ENCODE measurements around the gene FZD1.

Gene FZD1

DNA sequence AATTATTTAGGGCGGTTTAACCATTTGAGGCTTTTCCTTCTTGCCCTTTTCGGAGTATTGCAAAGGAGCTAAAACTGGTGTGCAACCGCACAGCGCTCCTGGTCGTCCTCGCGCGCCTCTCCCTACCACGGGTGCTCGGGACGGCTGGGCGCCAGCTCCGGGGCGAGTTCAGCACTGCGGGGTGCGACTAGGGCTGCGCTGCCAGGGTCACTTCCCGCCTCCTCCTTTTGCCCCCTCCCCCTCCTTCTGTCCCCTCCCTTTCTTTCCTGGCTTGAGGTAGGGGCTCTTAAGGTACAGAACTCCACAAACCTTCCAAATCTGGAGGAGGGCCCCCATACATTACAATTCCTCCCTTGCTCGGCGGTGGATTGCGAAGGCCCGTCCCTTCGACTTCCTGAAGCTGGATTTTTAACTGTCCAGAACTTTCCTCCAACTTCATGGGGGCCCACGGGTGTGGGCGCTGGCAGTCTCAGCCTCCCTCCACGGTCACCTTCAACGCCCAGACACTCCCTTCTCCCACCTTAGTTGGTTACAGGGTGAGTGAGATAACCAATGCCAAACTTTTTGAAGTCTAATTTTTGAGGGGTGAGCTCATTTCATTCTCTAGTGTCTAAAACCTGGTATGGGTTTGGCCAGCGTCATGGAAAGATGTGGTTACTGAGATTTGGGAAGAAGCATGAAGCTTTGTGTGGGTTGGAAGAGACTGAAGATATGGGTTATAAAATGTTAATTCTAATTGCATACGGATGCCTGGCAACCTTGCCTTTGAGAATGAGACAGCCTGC, 3.1 kb downstream of the FZD1 start:
- TF ChIP-seq TAF1 (IDR thresholded peaks at IDR 0.05; ENCODE audit: low read depth), result no peak
- TF ChIP-seq EGR1 (IDR thresholded peaks at IDR 0.05), result no peak
- no peak for TF ChIP-seq ZBTB7A (IDR thresholded peaks at IDR 0.05; ENCODE audit: low read depth)
- TF ChIP-seq CEBPB (IDR thresholded peaks at IDR 0.05), result no peak
- no peak for TF ChIP-seq RAD21 (IDR thresholded peaks at IDR 0.05; ENCODE audit: low read depth)
- no peak for TF ChIP-seq EP300 (IDR thresholded peaks at IDR 0.05; ENCODE audit: borderline replicate concordance)
- no peak for TF ChIP-seq TEAD4 (IDR thresholded peaks at IDR 0.05)
- TF ChIP-seq CREB1 (IDR thresholded peaks at IDR 0.05; ENCODE audit: low read depth), result no peak
- TF ChIP-seq TCF12 (IDR thresholded peaks at IDR 0.05; ENCODE audit: low read depth), result no peak
- no peak for TF ChIP-seq FOXM1 (IDR thresholded peaks at IDR 0.05; ENCODE audit: borderline replicate concordance, low read depth)
- TF ChIP-seq, protein P1, sequence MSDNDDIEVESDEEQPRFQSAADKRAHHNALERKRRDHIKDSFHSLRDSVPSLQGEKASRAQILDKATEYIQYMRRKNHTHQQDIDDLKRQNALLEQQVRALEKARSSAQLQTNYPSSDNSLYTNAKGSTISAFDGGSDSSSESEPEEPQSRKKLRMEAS (IDR thresholded peaks at IDR 0.05), result no peak

DNA sequence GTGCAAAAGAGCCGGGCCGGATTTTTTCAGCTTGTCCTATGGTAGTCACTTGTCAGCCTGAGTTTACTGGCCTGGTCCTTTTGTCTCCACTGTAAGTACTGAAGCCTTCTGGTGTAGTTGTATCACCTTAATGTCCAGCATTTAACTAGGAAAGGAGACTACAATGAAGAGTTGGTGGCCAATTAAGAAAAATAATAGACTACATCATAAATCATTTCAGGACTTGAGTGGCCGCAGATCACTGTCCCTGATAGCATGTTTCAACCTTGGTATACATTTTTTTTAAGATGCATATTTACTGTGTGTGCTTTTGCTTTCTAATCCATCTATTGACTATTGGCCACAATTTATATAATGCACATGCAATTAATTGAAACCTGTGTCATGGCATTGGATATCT, 6.1 kb downstream of the FZD1 start:
- TF ChIP-seq CREB1 (IDR thresholded peaks at IDR 0.05; ENCODE audit: low read depth) (no peak), EGR1 (IDR thresholded peaks at IDR 0.05) (no peak), TCF12 (IDR thresholded peaks at IDR 0.05; ENCODE audit: low read depth) (no peak), ZBTB7A (IDR thresholded peaks at IDR 0.05; ENCODE audit: low read depth) (no peak), NFIC (IDR thresholded peaks at IDR 0.05) (no peak), EP300 (IDR thresholded peaks at IDR 0.05; ENCODE audit: borderline replicate concordance) (no peak)
- TF ChIP-seq, protein P2, sequence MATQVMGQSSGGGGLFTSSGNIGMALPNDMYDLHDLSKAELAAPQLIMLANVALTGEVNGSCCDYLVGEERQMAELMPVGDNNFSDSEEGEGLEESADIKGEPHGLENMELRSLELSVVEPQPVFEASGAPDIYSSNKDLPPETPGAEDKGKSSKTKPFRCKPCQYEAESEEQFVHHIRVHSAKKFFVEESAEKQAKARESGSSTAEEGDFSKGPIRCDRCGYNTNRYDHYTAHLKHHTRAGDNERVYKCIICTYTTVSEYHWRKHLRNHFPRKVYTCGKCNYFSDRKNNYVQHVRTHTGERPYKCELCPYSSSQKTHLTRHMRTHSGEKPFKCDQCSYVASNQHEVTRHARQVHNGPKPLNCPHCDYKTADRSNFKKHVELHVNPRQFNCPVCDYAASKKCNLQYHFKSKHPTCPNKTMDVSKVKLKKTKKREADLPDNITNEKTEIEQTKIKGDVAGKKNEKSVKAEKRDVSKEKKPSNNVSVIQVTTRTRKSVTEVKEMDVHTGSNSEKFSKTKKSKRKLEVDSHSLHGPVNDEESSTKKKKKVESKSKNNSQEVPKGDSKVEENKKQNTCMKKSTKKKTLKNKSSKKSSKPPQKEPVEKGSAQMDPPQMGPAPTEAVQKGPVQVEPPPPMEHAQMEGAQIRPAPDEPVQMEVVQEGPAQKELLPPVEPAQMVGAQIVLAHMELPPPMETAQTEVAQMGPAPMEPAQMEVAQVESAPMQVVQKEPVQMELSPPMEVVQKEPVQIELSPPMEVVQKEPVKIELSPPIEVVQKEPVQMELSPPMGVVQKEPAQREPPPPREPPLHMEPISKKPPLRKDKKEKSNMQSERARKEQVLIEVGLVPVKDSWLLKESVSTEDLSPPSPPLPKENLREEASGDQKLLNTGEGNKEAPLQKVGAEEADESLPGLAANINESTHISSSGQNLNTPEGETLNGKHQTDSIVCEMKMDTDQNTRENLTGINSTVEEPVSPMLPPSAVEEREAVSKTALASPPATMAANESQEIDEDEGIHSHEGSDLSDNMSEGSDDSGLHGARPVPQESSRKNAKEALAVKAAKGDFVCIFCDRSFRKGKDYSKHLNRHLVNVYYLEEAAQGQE (IDR thresholded peaks at IDR 0.05; ENCODE audit: low read depth), result no peak
- TF ChIP-seq, protein P1 (IDR thresholded peaks at IDR 0.05), result no peak

DNA sequence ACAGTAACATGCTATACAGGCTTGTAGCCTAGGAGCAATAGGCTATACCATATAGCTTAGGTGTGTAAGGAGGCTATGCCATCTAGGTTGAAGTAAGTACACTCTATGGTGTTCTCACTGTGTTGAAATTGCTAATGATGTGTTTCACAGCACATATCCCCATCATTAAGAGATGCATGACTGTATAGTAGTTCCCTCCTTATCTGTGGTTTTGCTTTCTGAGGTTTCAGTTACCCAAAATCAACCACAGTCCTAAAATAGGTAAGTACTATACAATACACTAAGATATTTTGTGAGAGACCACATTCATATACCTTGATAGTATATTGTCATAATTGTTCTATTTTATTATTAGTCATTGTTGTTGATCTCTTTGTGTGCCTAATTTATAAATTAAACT, 12.7 kb downstream of the FZD1 start:
- TF ChIP-seq, protein P1 (IDR thresholded peaks at IDR 0.05), result no peak
- TF ChIP-seq YY1 (IDR thresholded peaks at IDR 0.05; ENCODE audit: low read depth) (no peak), TEAD4 (IDR thresholded peaks at IDR 0.05) (no peak), CREB1 (IDR thresholded peaks at IDR 0.05; ENCODE audit: low read depth) (no peak), TCF12 (IDR thresholded peaks at IDR 0.05; ENCODE audit: low read depth) (no peak), RAD21 (IDR thresholded peaks at IDR 0.05; ENCODE audit: low read depth) (no peak), EGR1 (IDR thresholded peaks at IDR 0.05) (no peak), FOXM1 (IDR thresholded peaks at IDR 0.05; ENCODE audit: borderline replicate concordance, low read depth) (no peak), TAF1 (IDR thresholded peaks at IDR 0.05; ENCODE audit: low read depth) (no peak), NFIC (IDR thresholded peaks at IDR 0.05) (no peak), CEBPB (IDR thresholded peaks at IDR 0.05) (no peak), ZBTB7A (IDR thresholded peaks at IDR 0.05; ENCODE audit: low read depth) (no peak), EP300 (IDR thresholded peaks at IDR 0.05; ENCODE audit: borderline replicate concordance) (no peak)
- TF ChIP-seq, protein P2 (IDR thresholded peaks at IDR 0.05; ENCODE audit: low read depth), result no peak
- TF ChIP-seq, protein P3, sequence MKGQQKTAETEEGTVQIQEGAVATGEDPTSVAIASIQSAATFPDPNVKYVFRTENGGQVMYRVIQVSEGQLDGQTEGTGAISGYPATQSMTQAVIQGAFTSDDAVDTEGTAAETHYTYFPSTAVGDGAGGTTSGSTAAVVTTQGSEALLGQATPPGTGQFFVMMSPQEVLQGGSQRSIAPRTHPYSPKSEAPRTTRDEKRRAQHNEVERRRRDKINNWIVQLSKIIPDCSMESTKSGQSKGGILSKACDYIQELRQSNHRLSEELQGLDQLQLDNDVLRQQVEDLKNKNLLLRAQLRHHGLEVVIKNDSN (IDR thresholded peaks at IDR 0.05), result no peak

DNA sequence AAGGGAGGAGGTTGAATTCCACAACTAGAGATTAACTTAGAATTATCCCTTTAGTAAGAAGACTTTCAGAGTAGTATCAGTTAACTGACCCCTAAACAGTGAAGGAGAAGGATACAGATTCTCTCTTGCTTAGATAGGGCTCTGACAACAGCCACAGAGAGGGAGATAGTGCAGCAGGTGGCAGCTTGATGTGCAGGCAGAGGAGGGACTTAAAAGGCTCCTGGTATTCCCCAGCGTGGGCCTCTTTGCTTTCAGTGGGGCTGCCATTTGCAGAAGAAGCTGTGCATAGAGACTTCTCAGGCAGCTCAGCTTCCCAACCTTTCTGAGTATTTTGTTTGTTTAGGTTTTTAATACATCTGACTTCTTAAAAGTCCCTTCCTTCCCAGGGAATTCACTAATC, 16.0 kb downstream of the FZD1 start:
- TF ChIP-seq ZBTB7A (IDR thresholded peaks at IDR 0.05; ENCODE audit: low read depth), result no peak
- TF ChIP-seq FOXM1 (IDR thresholded peaks at IDR 0.05; ENCODE audit: borderline replicate concordance, low read depth), result no peak
- no peak for TF ChIP-seq NFIC (IDR thresholded peaks at IDR 0.05)
- TF ChIP-seq CEBPB (IDR thresholded peaks at IDR 0.05), result no peak

DNA sequence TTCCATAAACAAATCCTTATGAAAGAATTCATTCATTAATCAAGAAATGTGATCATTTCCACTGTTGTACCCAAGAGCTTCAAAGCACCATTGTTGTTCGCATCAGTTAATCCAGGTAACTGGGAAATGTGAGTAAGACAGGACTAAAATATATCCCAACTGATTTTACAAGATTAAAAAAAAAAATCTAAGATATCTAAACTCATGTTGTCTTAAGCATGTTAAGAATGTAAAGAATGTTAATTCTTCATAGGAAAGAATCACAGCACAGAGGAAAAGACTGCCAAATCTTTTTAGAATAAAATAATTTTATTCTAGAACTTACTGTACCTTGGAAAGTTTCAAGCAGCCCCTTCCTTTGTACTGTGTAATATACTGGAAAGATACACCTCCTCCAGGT, 16.4 kb downstream of the FZD1 start:
- no peak for TF ChIP-seq ZBTB7A (IDR thresholded peaks at IDR 0.05; ENCODE audit: low read depth)
- no peak for TF ChIP-seq EGR1 (IDR thresholded peaks at IDR 0.05)
- no peak for TF ChIP-seq FOXM1 (IDR thresholded peaks at IDR 0.05; ENCODE audit: borderline replicate concordance, low read depth)
- TF ChIP-seq TCF12 (IDR thresholded peaks at IDR 0.05; ENCODE audit: low read depth), result no peak
- TF ChIP-seq, protein P1 (IDR thresholded peaks at IDR 0.05), result no peak
